ENCODE results near the gene MBD3.

MBD3 gene

GRCh38 chr19:1601613-1602064 is 9.0 kb upstream of the MBD3 start:
- no peaks in the 10 kb centered on the region for H3K9me3 ChIP-seq (replicated peaks; ENCODE audit: insufficient read depth, low read length)
- H4K20me1 ChIP-seq (ENCODE audit: insufficient read depth, low read length): no peaks in the 10 kb centered on the region; the same call in 1 of the 2 replicates
- TF ChIP-seq EZH2phosphoT487 (IDR thresholded peaks at IDR 0.05; ENCODE audit: low read length): no peak
- TF ChIP-seq, protein P1, sequence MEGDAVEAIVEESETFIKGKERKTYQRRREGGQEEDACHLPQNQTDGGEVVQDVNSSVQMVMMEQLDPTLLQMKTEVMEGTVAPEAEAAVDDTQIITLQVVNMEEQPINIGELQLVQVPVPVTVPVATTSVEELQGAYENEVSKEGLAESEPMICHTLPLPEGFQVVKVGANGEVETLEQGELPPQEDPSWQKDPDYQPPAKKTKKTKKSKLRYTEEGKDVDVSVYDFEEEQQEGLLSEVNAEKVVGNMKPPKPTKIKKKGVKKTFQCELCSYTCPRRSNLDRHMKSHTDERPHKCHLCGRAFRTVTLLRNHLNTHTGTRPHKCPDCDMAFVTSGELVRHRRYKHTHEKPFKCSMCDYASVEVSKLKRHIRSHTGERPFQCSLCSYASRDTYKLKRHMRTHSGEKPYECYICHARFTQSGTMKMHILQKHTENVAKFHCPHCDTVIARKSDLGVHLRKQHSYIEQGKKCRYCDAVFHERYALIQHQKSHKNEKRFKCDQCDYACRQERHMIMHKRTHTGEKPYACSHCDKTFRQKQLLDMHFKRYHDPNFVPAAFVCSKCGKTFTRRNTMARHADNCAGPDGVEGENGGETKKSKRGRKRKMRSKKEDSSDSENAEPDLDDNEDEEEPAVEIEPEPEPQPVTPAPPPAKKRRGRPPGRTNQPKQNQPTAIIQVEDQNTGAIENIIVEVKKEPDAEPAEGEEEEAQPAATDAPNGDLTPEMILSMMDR (IDR thresholded peaks at IDR 0.05; ENCODE audit: low read length): peak; percentile 28
- no peak overlapping the region for H3K4me2 ChIP-seq (ENCODE audit: low read depth, low read length)
- peaks cover 5% of the 10 kb centered on the region; the same call in 1 of the 2 replicates for H3K4me1 ChIP-seq (ENCODE audit: low read length)
- DNase-seq: peak; percentile 28
- no peaks in the 10 kb centered on the region for H3K9me2 ChIP-seq (replicated peaks; ENCODE audit: insufficient read depth, low read length)
- H3K79me2 ChIP-seq (ENCODE audit: low read length): peaks cover 72% of the 10 kb centered on the region
- peaks cover 13% of the 10 kb centered on the region for H3F3A ChIP-seq (ENCODE audit: insufficient read depth, low read length)
- no peak overlapping the region for H3K9ac ChIP-seq (ENCODE audit: low read length)
- H3K27me3 ChIP-seq (replicated peaks; ENCODE audit: insufficient read depth, low read length): no peaks in the 10 kb centered on the region
- H3K27ac ChIP-seq (ENCODE audit: low read length): no peak overlapping the region
- no peak overlapping the region for H2AFZ ChIP-seq (ENCODE audit: low read length)
- H3K36me3 ChIP-seq (replicated peaks; ENCODE audit: insufficient read depth, low read length): peaks cover 4% of the 10 kb centered on the region; the same call in 1 of the 2 replicates
- no peak overlapping the region for H3K4me3 ChIP-seq (ENCODE audit: low read length)

- H3K79me2 ChIP-seq (ENCODE audit: low read length): peaks cover 64% of the 10 kb centered on the region
- no peaks in the 10 kb centered on the region for H3K27me3 ChIP-seq (replicated peaks; ENCODE audit: insufficient read depth, low read length)
- no peak overlapping the region for H3K27ac ChIP-seq (ENCODE audit: low read length)
- H3K9me2 ChIP-seq (replicated peaks; ENCODE audit: insufficient read depth, low read length): no peaks in the 10 kb centered on the region
- H3K9ac ChIP-seq (ENCODE audit: low read length): no peak overlapping the region
- no peak overlapping the region for H2AFZ ChIP-seq (ENCODE audit: low read length)
- DNase-seq: no peak
- TF ChIP-seq EZH2phosphoT487 (IDR thresholded peaks at IDR 0.05; ENCODE audit: low read length) (no peak), EZH2 (optimal IDR thresholded peaks at IDR 0.05; ENCODE audit: low read depth, low read length) (no peak)
- TF ChIP-seq, protein P1 (IDR thresholded peaks at IDR 0.05; ENCODE audit: low read length): no peak
- 0 out of 2 replicates have a peak, but pooled peaks cover 2% of the 10 kb centered on the region for H3F3A ChIP-seq (ENCODE audit: insufficient read depth, low read length)
- no peaks in the 10 kb centered on the region for H3K9me3 ChIP-seq (replicated peaks; ENCODE audit: insufficient read depth, low read length)
- no peaks in the 10 kb centered on the region for H3K4me1 ChIP-seq (ENCODE audit: low read length)
- H3K4me3 ChIP-seq (ENCODE audit: low read length): no peak overlapping the region
- no peaks in the 10 kb centered on the region; the same call in 1 of the 2 replicates for H4K20me1 ChIP-seq (ENCODE audit: insufficient read depth, low read length)
- H3K36me3 ChIP-seq (replicated peaks; ENCODE audit: insufficient read depth, low read length): peaks cover 4% of the 10 kb centered on the region; the same call in 1 of the 2 replicates
- H3K4me2 ChIP-seq (ENCODE audit: low read depth, low read length): no peak overlapping the region
These were observed 6.8 kb upstream of the MBD3 start for GRCh38 chr19:1599460-1599846.

GRCh38 chr19:1598777-1599459 is 6.3 kb upstream of the MBD3 start:
- Histone ChIP-seq H3K9ac (ENCODE audit: low read length) (no peak overlapping the region), H3K4me1 (ENCODE audit: low read length) (no peaks in the 10 kb centered on the region), H4K20me1 (ENCODE audit: insufficient read depth, low read length) (no peaks in the 10 kb centered on the region; the same call in 1 of the 2 replicates), H3K36me3 (replicated peaks; ENCODE audit: insufficient read depth, low read length) (peaks cover 4% of the 10 kb centered on the region; the same call in 1 of the 2 replicates), H3K9me2 (replicated peaks; ENCODE audit: insufficient read depth, low read length) (no peaks in the 10 kb centered on the region), H3K9me3 (replicated peaks; ENCODE audit: insufficient read depth, low read length) (no peaks in the 10 kb centered on the region), H3K4me3 (ENCODE audit: low read length) (no peak overlapping the region), H3K79me2 (ENCODE audit: low read length) (peaks cover 58% of the 10 kb centered on the region), H3F3A (ENCODE audit: insufficient read depth, low read length) (peaks cover 5% of the 10 kb centered on the region; the same call in 1 of the 2 replicates), H3K4me2 (ENCODE audit: low read depth, low read length) (no peak overlapping the region), H3K27ac (ENCODE audit: low read length) (no peak overlapping the region), H2AFZ (ENCODE audit: low read length) (no peak overlapping the region), H3K27me3 (replicated peaks; ENCODE audit: insufficient read depth, low read length) (no peaks in the 10 kb centered on the region)
- DNase-seq: no peak
- TF ChIP-seq EZH2 (optimal IDR thresholded peaks at IDR 0.05; ENCODE audit: low read depth, low read length): no peak
- TF ChIP-seq, protein P1 (IDR thresholded peaks at IDR 0.05; ENCODE audit: low read length): no peak
- no peak for TF ChIP-seq EZH2phosphoT487 (IDR thresholded peaks at IDR 0.05; ENCODE audit: low read length)
